H1 (cell line): ENCODE measurements around the gene KCNC3. TPM values are rescaled to one million over a fixed set of nuclear protein-coding genes. Genes with fewer than 3 reads are reported as not detected.

Source experiments
- ATF3 ChIP-seq: IDR thresholded peaks from 2 replicates; pipeline ENCODE4 v1.6.1; 2011; ENCODE audit warnings: low read depth, mild to moderate bottlenecking, low read length; ENCODE audit not compliant: insufficient read depth
- CBX8 ChIP-seq: fragments of 300-800, 300-1000 bp; sonication (generic); IDR thresholded peaks from 2 replicates; pipeline ENCODE4 v1.7.1; 2016; ENCODE audit warnings: low read depth, low read length, borderline replicate concordance
- CHD7 ChIP-seq: fragments of 300-600 bp; sonication (generic); IDR thresholded peaks from 2 replicates; pipeline ENCODE4 v1.7.1; 2012; ENCODE audit warnings: low read length, moderate library complexity, mild to moderate bottlenecking, inconsistent platforms; ENCODE audit not compliant: insufficient replicate concordance
- EGR1 ChIP-seq: IDR thresholded peaks from 2 replicates; pipeline ENCODE4 v1.6.1; 2011; ENCODE audit warnings: low read depth, low read length, borderline replicate concordance
- GABPA ChIP-seq: IDR thresholded peaks from 2 replicates; pipeline ENCODE4 v1.6.1; 2011; ENCODE audit warnings: mild to moderate bottlenecking, low read length, moderate library complexity, borderline replicate concordance; ENCODE audit not compliant: insufficient read depth
- RNF2 ChIP-seq: fragments of 200-900, 300-1000 bp; sonication (generic); IDR thresholded peaks from 2 replicates; pipeline ENCODE4 v1.7.1; 2016; ENCODE audit warnings: borderline replicate concordance, low read depth, mild to moderate bottlenecking, antibody characterized with exemption, low read length; ENCODE audit not compliant: poor library complexity, severe bottlenecking; ENCODE audit errors: missing control alignments
- SIN3A ChIP-seq, 2 experiments: IDR thresholded peaks in 1 of 2; conservative IDR thresholded peaks in 1 of 2; 2 replicates each; pipeline ENCODE4 v1.6.1; 2011 to 2012; ENCODE audit warnings: low read length in 2 of 2, improper control_type of control experiment in 1 of 2, low read depth in 1 of 2, mild to moderate bottlenecking in 1 of 2
- YY1 ChIP-seq: IDR thresholded peaks from 2 replicates; pipeline ENCODE4 v1.6.1; 2011; ENCODE audit warnings: low read depth, mild to moderate bottlenecking, low read length
- ZNF274 ChIP-seq: IDR thresholded peaks from 2 replicates; pipeline ENCODE4 v1.7.0; 2012; ENCODE audit warnings: low read length, borderline replicate concordance; ENCODE audit errors: extremely low read depth
- polyA plus RNA-seq, 7 experiments: library from polyadenylated mRNA; depleted of rRNA in 3 of 7; stranded (reverse) in 5 of 7; unstranded in 2 of 7; fragments of >200 nt in 5 of 7; fragments of 200-250 nt in 2 of 7; gene quantifications; 1 replicate in 5 of 7; 2 replicates in 1 of 7; 4 replicates in 1 of 7; pipeline versions ENCODE4 v1.2.1 to v1.2.3, GENCODE V29; 2011 to 2013; ENCODE audit warnings: missing spikeins in 2 of 7, mixed read lengths in 2 of 7
- total RNA-seq: library from RNA; stranded (reverse); fragmentation: NEBNext Ultra II Directional; extraction: Animal tissue kit (Norgen Biotek cat#: 25700); gene quantifications from 2 replicates; pipeline ENCODE4 v1.2.1, GENCODE V29; 2021

Gene KCNC3
- total and polyA plus RNA-seq, 2 of the 8 experiments (the other 6 are each of a cell fraction or from before 2014, with no cell fraction given): 3.9 to 7.2 TPM

DNA sequence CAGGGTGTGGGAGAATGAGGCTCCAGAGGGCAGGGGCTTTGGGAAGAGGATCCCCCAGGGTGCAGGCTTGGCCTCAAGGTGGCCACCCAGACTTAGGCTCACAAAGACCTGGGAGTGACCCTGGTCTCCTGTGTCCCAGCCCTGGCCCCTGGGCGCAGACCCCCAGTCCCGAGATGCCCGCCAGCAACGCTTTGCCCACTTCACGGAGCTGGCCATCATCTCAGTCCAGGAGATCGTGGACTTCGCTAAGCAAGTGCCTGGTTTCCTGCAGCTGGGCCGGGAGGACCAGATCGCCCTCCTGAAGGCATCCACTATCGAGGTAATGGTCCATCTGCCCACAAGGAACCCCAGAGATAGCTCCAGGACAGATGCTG, 49.7 kb upstream of the KCNC3 start (continued):
- TF ChIP-seq CHD7: no peak
- TF ChIP-seq EGR1: no peak
- no peak for TF ChIP-seq CBX8
- TF ChIP-seq ZNF274: no peak
- no peak for TF ChIP-seq ATF3
- no peak for TF ChIP-seq RNF2
- TF ChIP-seq SIN3A (conservative IDR thresholded peaks at IDR 0.05 in 1 of 2, IDR thresholded peaks at IDR 0.05 in 1 of 2; ENCODE audit: low read depth in 1 of 2, low read length in 2 of 2): no peak
- TF ChIP-seq GABPA: no peak
- no peak for TF ChIP-seq YY1
